SK-N-SH (cell line): ENCODE results near the gene AMER1. TPM values are rescaled to one million over a fixed set of nuclear protein-coding genes. Genes with fewer than 3 reads are reported as not detected.

Experiments used
- CTCF ChIA-PET: fragments of 300-600, 350-600 bp; formaldehyde crosslinking; extraction: SDS; loops from one replicate; lab custom pipeline; 2021; lab: Yijun Ruan, JAX
- POLR2A ChIA-PET: fragments of 350-600 bp; sonication (Branson Sonifier 250); formaldehyde crosslinking; extraction: SDS; loops from one replicate; lab custom pipeline; 2020; ENCODE audit warnings: antibody characterized with exemption, inconsistent platforms; lab: Yijun Ruan, JAX
- DNase-seq: peaks from one replicate; pipeline ENCODE4 v3.0.0; 2012
- H2AFZ ChIP-seq: fragments of 200-600 bp; sonication (generic); 2 replicates; pipeline ENCODE4 v1.8.1; 2016; ENCODE audit warnings: antibody characterized with exemption, mild to moderate bottlenecking, low read depth
- H3F3A ChIP-seq: fragments of 200-600 bp; sonication (generic); replicated peaks from 2 replicates; pipeline ENCODE3; 2016; ENCODE audit warnings: antibody characterized with exemption, mild to moderate bottlenecking; ENCODE audit not compliant: insufficient read depth
- H3K27ac ChIP-seq, 2 experiments: fragments of 200-500 bp in 1 of 2; fragments of 200-600 bp in 1 of 2; sonication (Bioruptor generic) in 1 of 2; sonication (generic), shearing (Covaris generic) in 1 of 2; 2 replicates each; pipeline versions ENCODE4 v1.5.1 to v1.6.1; 2014 to 2016; ENCODE audit warnings: low read depth in 2 of 2, inconsistent platforms in 1 of 2, low read length in 1 of 2, mild to moderate bottlenecking in 1 of 2, mixed read lengths in 1 of 2
- H3K27me3 ChIP-seq: fragments of 200-600 bp; sonication (generic), shearing (Covaris generic); 2 replicates; pipeline ENCODE4 v1.6.1; 2016; ENCODE audit warnings: mixed run types; ENCODE audit not compliant: insufficient read depth
- H3K36me3 ChIP-seq, 2 experiments: fragments of 200-500 bp in 1 of 2; fragments of 200-600 bp in 1 of 2; sonication (Bioruptor generic) in 1 of 2; sonication (generic) in 1 of 2; replicated peaks in 1 of 2; 2 replicates each; pipeline versions ENCODE3 to v1.5.1; 2014 to 2016; ENCODE audit warnings: low read length in 1 of 2, mild to moderate bottlenecking in 1 of 2; ENCODE audit not compliant: insufficient read depth in 2 of 2, control insufficient read depth in 1 of 2
- H3K4me1 ChIP-seq, 2 experiments: fragments of 200-500 bp in 1 of 2; fragments of 200-600 bp in 1 of 2; sonication (Bioruptor generic) in 1 of 2; sonication (generic), shearing (Covaris generic) in 1 of 2; 2 replicates each; pipeline versions ENCODE4 v1.5.1 to v1.6.1; 2014 to 2016; ENCODE audit warnings: low read depth in 1 of 2, low read length in 1 of 2, mixed run types in 1 of 2; ENCODE audit not compliant: insufficient read depth in 2 of 2, control insufficient read depth in 1 of 2
- H3K4me2 ChIP-seq: fragments of 200-600 bp; sonication (generic), shearing (Covaris generic); 2 replicates; pipeline ENCODE4 v1.6.1; 2017; ENCODE audit warnings: mixed run types
- H3K4me3 ChIP-seq, 2 experiments: fragments of 200-500 bp in 1 of 2; fragments of 200-600 bp in 1 of 2; sonication (Bioruptor generic) in 1 of 2; sonication (generic), shearing (Covaris generic) in 1 of 2; 2 replicates each; pipeline versions ENCODE4 v1.5.1 to v1.8.1; 2014 to 2016; ENCODE audit warnings: low read depth in 2 of 2, inconsistent platforms in 1 of 2, low read length in 1 of 2, mild to moderate bottlenecking in 1 of 2, mixed read lengths in 1 of 2, moderate library complexity in 1 of 2
- H3K79me2 ChIP-seq: fragments of 200-600 bp; sonication (generic); 2 replicates; pipeline ENCODE4 v1.8.1; 2017; ENCODE audit warnings: mild to moderate bottlenecking; ENCODE audit not compliant: insufficient read depth
- H3K9ac ChIP-seq: fragments of 200-600 bp; sonication (generic); 2 replicates; pipeline ENCODE4 v1.6.1; 2017; ENCODE audit warnings: mixed run types
- H3K9me2 ChIP-seq: fragments of 200-600 bp; sonication (generic); 2 replicates; pipeline ENCODE4 v1.6.1; 2017; ENCODE audit warnings: mixed run types
- H3K9me3 ChIP-seq: fragments of 200-600 bp; sonication (generic); 2 replicates; pipeline ENCODE4 v1.6.1; 2017; ENCODE audit warnings: mixed run types, mild to moderate bottlenecking, moderate library complexity
- H4K20me1 ChIP-seq: fragments of 200-600 bp; sonication (generic); 2 replicates; pipeline ENCODE4 v1.6.1; 2017; ENCODE audit warnings: mild to moderate bottlenecking, mixed run types; ENCODE audit not compliant: insufficient read depth
- CHD2 ChIP-seq: fragments of 150-350 bp; IDR thresholded peaks from 2 replicates; pipeline ENCODE4 v1.6.1; 2018; ENCODE audit warnings: low read length; ENCODE audit not compliant: partially characterized antibody
- ELF1 ChIP-seq: IDR thresholded peaks from 2 replicates; pipeline ENCODE4 v1.4.0; 2012
- EP300 ChIP-seq, 2 experiments: IDR thresholded peaks; 2 replicates each; pipeline versions ENCODE4 v1.4.0 to v1.6.1; 2012; ENCODE audit warnings: borderline replicate concordance in 1 of 2, low read depth in 1 of 2, low read length in 1 of 2
- GABPA ChIP-seq: IDR thresholded peaks from 2 replicates; pipeline ENCODE4 v1.4.0; 2012; ENCODE audit warnings: low read depth, mild to moderate bottlenecking
- MEF2A ChIP-seq: IDR thresholded peaks from 2 replicates; pipeline ENCODE4 v1.4.0; 2012; ENCODE audit warnings: low read depth, borderline replicate concordance
- MXI1 ChIP-seq: IDR thresholded peaks from 2 replicates; pipeline ENCODE4 v1.6.1; 2012; ENCODE audit warnings: mild to moderate bottlenecking, low read depth, low read length, improper control_type of control experiment
- NFIC ChIP-seq: IDR thresholded peaks from 2 replicates; pipeline ENCODE4 v1.4.0; 2012; ENCODE audit warnings: borderline replicate concordance
- NRF1 ChIP-seq: IDR thresholded peaks from 2 replicates; pipeline ENCODE4 v1.6.1; 2012; ENCODE audit warnings: low read depth, mild to moderate bottlenecking, low read length
- POLR2AphosphoS5 ChIP-seq: IDR thresholded peaks from 2 replicates; pipeline ENCODE4 v1.6.1; 2012; ENCODE audit warnings: low read depth, low read length
- RAD21 ChIP-seq: IDR thresholded peaks from 2 replicates; pipeline ENCODE4 v1.6.1; 2012; ENCODE audit warnings: mild to moderate bottlenecking, low read length
- SMC3 ChIP-seq: IDR thresholded peaks from 2 replicates; pipeline ENCODE4 v1.6.1; 2012; ENCODE audit warnings: low read depth, low read length, improper control_type of control experiment
- TAF1 ChIP-seq: IDR thresholded peaks from 2 replicates; pipeline ENCODE4 v1.6.1; 2012; ENCODE audit warnings: low read depth, mild to moderate bottlenecking, low read length, moderate library complexity, borderline replicate concordance
- TCF12 ChIP-seq: IDR thresholded peaks from 2 replicates; pipeline ENCODE4 v1.4.0; 2012
- WGBS: methylation state at CpG from one replicate; pipeline ENCODE4 v1.1.6; 2017; ENCODE audit warnings: low lambda C conversion rate; 5-methylcytosine and 5-hydroxymethylcytosine counted together
- polyA plus RNA-seq, 3 experiments: library from polyadenylated mRNA; depleted of rRNA; stranded (reverse); fragments of >200 nt; gene quantifications; 2 replicates each; pipeline ENCODE4 v1.2.3, GENCODE V29; 2012
- TF ChIP-seq, protein P1 (sequence below): IDR thresholded peaks from 2 replicates; pipeline ENCODE4 v1.6.1; 2012; ENCODE audit warnings: mild to moderate bottlenecking, low read depth, low read length, moderate library complexity
- TF ChIP-seq, protein P2 (sequence below): IDR thresholded peaks from 2 replicates; pipeline ENCODE4 v1.4.0; 2012; ENCODE audit warnings: low read depth, borderline replicate concordance
- TF ChIP-seq, protein P3 (sequence below): fragments of 200-600 bp; sonication (generic); IDR thresholded peaks from 2 replicates; pipeline ENCODE4 v1.6.1; 2017; ENCODE audit warnings: antibody characterized with exemption, mild to moderate bottlenecking, moderate library complexity
- TF ChIP-seq, protein P4 (sequence below): fragments of 150-350 bp; IDR thresholded peaks from 2 replicates; pipeline ENCODE4 v1.6.1; 2016; ENCODE audit warnings: mild to moderate bottlenecking, low read depth, low read length
- TF ChIP-seq, protein P5 (sequence below): IDR thresholded peaks from 2 replicates; pipeline ENCODE4; 2012

AMER1 gene
- polyA plus RNA-seq, 1 of the 3 experiments (the other 2 are of a cell fraction), result 0.67 TPM

DNA sequence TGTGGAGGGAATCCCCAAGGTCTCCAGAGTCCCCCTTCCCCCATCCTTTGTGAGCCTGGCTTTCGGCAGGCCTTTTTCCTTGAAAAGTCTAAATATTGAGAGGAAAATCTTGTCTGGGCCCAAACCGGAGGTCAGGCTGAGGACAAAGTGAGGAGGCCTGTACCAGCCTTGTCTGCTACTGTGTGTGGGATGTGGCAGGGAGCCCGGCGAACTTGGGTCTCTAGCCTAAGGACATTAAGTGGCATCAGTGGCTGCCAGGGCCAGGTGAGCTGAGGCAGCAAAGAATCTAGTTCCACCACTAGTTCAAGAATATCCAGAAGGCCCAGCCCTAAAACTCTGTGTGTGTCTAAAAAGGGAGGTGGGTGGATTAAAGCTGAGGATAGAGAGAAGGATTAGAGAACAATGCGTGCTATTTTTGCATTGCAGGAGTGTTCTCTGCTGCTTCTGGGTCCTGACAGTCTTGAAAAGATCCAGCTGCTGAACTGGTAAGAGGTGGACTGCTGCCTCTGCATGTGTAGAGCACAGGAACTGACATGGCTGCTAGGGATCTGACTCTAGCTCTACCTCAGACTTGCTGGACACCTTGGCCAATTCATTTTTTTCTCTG, 1.2 kb upstream of the AMER1 start (continued):
- TF ChIP-seq, protein P1, sequence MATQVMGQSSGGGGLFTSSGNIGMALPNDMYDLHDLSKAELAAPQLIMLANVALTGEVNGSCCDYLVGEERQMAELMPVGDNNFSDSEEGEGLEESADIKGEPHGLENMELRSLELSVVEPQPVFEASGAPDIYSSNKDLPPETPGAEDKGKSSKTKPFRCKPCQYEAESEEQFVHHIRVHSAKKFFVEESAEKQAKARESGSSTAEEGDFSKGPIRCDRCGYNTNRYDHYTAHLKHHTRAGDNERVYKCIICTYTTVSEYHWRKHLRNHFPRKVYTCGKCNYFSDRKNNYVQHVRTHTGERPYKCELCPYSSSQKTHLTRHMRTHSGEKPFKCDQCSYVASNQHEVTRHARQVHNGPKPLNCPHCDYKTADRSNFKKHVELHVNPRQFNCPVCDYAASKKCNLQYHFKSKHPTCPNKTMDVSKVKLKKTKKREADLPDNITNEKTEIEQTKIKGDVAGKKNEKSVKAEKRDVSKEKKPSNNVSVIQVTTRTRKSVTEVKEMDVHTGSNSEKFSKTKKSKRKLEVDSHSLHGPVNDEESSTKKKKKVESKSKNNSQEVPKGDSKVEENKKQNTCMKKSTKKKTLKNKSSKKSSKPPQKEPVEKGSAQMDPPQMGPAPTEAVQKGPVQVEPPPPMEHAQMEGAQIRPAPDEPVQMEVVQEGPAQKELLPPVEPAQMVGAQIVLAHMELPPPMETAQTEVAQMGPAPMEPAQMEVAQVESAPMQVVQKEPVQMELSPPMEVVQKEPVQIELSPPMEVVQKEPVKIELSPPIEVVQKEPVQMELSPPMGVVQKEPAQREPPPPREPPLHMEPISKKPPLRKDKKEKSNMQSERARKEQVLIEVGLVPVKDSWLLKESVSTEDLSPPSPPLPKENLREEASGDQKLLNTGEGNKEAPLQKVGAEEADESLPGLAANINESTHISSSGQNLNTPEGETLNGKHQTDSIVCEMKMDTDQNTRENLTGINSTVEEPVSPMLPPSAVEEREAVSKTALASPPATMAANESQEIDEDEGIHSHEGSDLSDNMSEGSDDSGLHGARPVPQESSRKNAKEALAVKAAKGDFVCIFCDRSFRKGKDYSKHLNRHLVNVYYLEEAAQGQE, result no peak
- TF ChIP-seq MEF2A, result no peak
- no peak for TF ChIP-seq NFIC
- TF ChIP-seq, all 33 proteins: peak for 0

DNA sequence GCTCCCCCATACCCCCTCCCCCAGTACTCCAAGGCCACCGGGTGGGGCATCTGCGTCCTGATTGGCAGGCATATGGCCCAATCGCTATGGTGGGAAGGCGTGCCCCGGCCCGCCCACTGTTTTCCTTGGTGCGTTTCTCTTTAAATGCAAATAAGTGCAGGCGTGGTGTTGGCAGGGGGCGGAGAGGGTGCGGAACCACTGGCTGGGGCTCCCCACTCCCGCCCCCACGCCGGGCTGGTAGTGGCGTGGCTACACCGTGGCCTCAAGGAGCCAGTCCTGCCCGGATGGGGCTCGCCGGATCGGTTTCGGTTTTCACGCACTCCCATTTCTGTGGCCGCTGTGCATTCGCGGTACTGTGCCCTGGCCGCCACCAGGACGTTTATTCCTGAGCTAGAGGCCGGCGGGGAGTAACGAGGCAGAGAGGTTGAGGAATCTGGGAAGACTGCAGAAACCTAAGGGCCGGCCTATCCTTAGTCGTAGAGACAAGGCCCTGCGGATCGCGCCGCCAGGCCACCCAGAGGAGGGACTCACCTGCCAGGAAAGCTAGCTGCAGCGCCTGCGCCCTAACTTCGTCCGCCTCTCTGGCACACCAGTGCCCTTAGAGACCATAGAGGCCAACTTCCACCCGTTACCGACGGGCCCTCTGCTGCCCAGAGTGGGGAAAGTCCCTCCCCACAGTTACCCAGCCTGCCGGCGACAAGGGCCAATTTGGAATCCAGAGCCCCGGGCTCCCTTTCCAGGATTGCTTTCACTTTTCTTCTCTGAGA, 410 bp upstream of the AMER1 start:
- Histone ChIP-seq H3K4me2 (peak overlapping the region; percentile 95), H3K36me3 (no peaks in the 10 kb centered on the region), H3K27me3 (no peaks in the 10 kb centered on the region), H3K9ac (peak overlapping the region; percentile 71), H3K9me3 (no peaks in the 10 kb centered on the region), H3K9me2 (no peaks in the 10 kb centered on the region), H3K4me1 (peaks cover 4 to 24% of the 10 kb centered on the region in 2 experiments; a peak in 1 of 4 replicates), H3K79me2 (no peaks in the 10 kb centered on the region), H3F3A (peaks cover 7% of the 10 kb centered on the region), H3K27ac (peak overlapping the region; percentile 78 to 89), H3K4me3 (peak overlapping the region; percentile 66 to 75), H4K20me1 (0 out of 2 replicates have a peak, but pooled peaks cover 5% of the 10 kb centered on the region), H2AFZ (peak overlapping the region; percentile 85)
- ChIA-PET POLR2A (no interaction called here), CTCF (interaction anchor here (1.0 to 1.5 kb wide), 4 partner anchors 15 to 113 kb away, joined by 3 read pairs; no protein-coding TSS in a partner anchor)
- 8% methylated on average over 8 of the region's 45 CpGs for WGBS
- peak; percentile 93 for DNase-seq
- TF ChIP-seq TAF1, result 0 out of 2 replicates have a peak, but pooled peaks have one; percentile 19
- TF ChIP-seq TCF12, result 0 out of 2 replicates have a peak, but pooled peaks have one; percentile 10
- TF ChIP-seq, protein P2, sequence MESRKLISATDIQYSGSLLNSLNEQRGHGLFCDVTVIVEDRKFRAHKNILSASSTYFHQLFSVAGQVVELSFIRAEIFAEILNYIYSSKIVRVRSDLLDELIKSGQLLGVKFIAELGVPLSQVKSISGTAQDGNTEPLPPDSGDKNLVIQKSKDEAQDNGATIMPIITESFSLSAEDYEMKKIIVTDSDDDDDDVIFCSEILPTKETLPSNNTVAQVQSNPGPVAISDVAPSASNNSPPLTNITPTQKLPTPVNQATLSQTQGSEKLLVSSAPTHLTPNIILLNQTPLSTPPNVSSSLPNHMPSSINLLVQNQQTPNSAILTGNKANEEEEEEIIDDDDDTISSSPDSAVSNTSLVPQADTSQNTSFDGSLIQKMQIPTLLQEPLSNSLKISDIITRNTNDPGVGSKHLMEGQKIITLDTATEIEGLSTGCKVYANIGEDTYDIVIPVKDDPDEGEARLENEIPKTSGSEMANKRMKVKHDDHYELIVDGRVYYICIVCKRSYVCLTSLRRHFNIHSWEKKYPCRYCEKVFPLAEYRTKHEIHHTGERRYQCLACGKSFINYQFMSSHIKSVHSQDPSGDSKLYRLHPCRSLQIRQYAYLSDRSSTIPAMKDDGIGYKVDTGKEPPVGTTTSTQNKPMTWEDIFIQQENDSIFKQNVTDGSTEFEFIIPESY, result no peak
- no peak; the same call in 1 of the 2 replicates for TF ChIP-seq GABPA
- TF ChIP-seq, protein P3, sequence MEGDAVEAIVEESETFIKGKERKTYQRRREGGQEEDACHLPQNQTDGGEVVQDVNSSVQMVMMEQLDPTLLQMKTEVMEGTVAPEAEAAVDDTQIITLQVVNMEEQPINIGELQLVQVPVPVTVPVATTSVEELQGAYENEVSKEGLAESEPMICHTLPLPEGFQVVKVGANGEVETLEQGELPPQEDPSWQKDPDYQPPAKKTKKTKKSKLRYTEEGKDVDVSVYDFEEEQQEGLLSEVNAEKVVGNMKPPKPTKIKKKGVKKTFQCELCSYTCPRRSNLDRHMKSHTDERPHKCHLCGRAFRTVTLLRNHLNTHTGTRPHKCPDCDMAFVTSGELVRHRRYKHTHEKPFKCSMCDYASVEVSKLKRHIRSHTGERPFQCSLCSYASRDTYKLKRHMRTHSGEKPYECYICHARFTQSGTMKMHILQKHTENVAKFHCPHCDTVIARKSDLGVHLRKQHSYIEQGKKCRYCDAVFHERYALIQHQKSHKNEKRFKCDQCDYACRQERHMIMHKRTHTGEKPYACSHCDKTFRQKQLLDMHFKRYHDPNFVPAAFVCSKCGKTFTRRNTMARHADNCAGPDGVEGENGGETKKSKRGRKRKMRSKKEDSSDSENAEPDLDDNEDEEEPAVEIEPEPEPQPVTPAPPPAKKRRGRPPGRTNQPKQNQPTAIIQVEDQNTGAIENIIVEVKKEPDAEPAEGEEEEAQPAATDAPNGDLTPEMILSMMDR, result peak; percentile 43
- TF ChIP-seq SMC3, result peak; percentile 36; the same call in 1 of the 2 replicates
- TF ChIP-seq, protein P4, sequence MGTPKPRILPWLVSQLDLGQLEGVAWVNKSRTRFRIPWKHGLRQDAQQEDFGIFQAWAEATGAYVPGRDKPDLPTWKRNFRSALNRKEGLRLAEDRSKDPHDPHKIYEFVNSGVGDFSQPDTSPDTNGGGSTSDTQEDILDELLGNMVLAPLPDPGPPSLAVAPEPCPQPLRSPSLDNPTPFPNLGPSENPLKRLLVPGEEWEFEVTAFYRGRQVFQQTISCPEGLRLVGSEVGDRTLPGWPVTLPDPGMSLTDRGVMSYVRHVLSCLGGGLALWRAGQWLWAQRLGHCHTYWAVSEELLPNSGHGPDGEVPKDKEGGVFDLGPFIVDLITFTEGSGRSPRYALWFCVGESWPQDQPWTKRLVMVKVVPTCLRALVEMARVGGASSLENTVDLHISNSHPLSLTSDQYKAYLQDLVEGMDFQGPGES, result 0 out of 2 replicates have a peak, but pooled peaks have one; percentile 30
- peak; percentile 37; the same call in 1 of the 2 replicates for TF ChIP-seq MXI1
- 0 out of 2 replicates have a peak, but pooled peaks have one; percentile 15 for TF ChIP-seq ELF1
- TF ChIP-seq, protein P5, sequence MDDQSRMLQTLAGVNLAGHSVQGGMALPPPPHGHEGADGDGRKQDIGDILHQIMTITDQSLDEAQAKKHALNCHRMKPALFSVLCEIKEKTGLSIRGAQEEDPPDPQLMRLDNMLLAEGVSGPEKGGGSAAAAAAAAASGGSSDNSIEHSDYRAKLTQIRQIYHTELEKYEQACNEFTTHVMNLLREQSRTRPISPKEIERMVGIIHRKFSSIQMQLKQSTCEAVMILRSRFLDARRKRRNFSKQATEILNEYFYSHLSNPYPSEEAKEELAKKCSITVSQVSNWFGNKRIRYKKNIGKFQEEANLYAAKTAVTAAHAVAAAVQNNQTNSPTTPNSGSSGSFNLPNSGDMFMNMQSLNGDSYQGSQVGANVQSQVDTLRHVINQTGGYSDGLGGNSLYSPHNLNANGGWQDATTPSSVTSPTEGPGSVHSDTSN, result peak; percentile 99
- TF ChIP-seq NFIC, result no peak
- peak; percentile 76 for TF ChIP-seq POLR2AphosphoS5
- no peak for TF ChIP-seq EP300 (IDR thresholded peaks at IDR 0.05; ENCODE audit: borderline replicate concordance in 1 of 2, low read depth in 1 of 2, low read length in 1 of 2)
- TF ChIP-seq RAD21, result peak; percentile 42
- TF ChIP-seq CHD2, result peak; percentile 77
- TF ChIP-seq MEF2A, result no peak
- peak; percentile 52; the same call in 1 of the 2 replicates for TF ChIP-seq NRF1
